ENCODE data around the gene STPG3.
"Not testable (repeated sequence)": the region's sequence is repeated elsewhere in the genome, so short reads cannot be mapped to it uniquely, and the experiment has no call there.

Gene STPG3

GRCh38 chr9:137250329-137251193, 525 bp upstream of the STPG3 start:
- Histone ChIP-seq H3K9ac (ENCODE audit: low read length) (no peak overlapping the region), H3K4me3 (ENCODE audit: low read length) (no peak overlapping the region), H3K4me1 (ENCODE audit: control insufficient read depth, insufficient read depth, low read length) (no peaks in the 10 kb centered on the region), H3K36me3 (ENCODE audit: control insufficient read depth, insufficient read depth, low read length) (no peaks in the 10 kb centered on the region), H3K27me3 (ENCODE audit: control insufficient read depth, insufficient read depth, low read length) (no peaks in the 10 kb centered on the region), H3K27ac (ENCODE audit: low read depth, low read length) (no peak overlapping the region)

GRCh38 chr9:137251490-137252268, 593 bp downstream of the STPG3 start:
- Histone ChIP-seq H3K27ac (ENCODE audit: low read depth, low read length) (no peak overlapping the region), H3K27me3 (ENCODE audit: control insufficient read depth, insufficient read depth, low read length) (no peaks in the 10 kb centered on the region), H3K4me3 (ENCODE audit: low read length) (no peak overlapping the region), H3K4me1 (ENCODE audit: control insufficient read depth, insufficient read depth, low read length) (peaks cover 8% of the 10 kb centered on the region), H3K36me3 (ENCODE audit: control insufficient read depth, insufficient read depth, low read length) (no peaks in the 10 kb centered on the region), H3K9ac (ENCODE audit: low read length) (no peak overlapping the region)

DNA sequence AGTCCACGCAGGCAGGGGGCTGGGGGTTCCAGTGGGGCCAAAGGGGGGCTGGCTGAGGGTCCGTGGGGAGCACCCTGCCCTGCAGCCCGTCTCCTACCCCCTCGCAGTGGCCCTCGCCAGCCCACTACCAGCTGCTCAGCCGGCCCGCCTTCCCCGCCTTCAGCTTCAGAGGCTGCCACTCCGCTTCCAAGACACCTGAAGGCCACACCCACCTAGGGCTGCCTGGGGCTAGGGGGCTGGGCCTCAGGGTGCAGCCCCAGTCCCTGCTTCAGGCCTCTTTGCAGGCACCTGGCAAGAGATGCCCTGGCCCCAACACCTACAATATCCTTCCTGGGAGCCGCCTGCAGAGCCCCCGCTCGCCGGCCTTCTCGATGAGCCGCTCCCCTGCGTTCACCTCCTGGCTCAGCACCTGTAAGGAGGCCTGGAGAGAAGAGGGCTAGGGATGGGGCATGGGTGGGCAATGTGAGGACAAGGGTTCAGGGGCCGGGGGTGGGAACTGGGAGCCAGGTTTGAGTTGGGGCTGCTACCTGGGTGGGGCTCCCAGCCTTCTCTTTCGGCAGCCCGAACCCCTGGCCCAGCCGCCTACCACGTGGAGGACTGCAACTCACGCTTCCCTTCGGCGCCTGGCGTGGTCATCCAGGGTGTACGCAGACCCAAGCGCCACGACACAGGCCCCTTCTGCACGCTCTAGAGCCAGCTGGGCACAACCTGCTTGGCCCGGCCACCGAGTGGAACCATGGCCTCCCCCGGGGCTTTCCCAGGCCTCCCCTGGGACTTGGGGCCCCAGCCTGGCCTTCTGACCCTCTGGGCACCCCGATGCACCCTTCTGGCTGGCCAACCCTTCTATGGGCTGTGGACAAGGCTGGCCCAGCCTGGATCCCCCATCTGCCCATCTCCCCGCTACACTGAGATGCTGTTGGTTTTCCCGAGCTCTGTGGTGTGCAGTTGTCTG, 1.7 kb downstream of the STPG3 start:
- Histone ChIP-seq H3K4me1 (ENCODE audit: control insufficient read depth, insufficient read depth, low read length) (peaks cover 10% of the 10 kb centered on the region), H3K9ac (ENCODE audit: low read length) (no peak overlapping the region), H3K27ac (ENCODE audit: low read depth, low read length) (no peak overlapping the region), H3K4me3 (ENCODE audit: low read length) (no peak overlapping the region), H3K27me3 (ENCODE audit: control insufficient read depth, insufficient read depth, low read length) (no peaks in the 10 kb centered on the region), H3K36me3 (ENCODE audit: control insufficient read depth, insufficient read depth, low read length) (no peaks in the 10 kb centered on the region)

- Histone ChIP-seq H3K4me3 (ENCODE audit: low read length) (peak overlapping the region; percentile 92), H3K27ac (ENCODE audit: low read depth, low read length) (no peak overlapping the region), H3K27me3 (ENCODE audit: control insufficient read depth, insufficient read depth, low read length) (no peaks in the 10 kb centered on the region), H3K9ac (ENCODE audit: low read length) (peak overlapping the region; percentile 62), H3K36me3 (ENCODE audit: control insufficient read depth, insufficient read depth, low read length) (no peaks in the 10 kb centered on the region), H3K4me1 (ENCODE audit: control insufficient read depth, insufficient read depth, low read length) (peaks cover 10% of the 10 kb centered on the region)
Measured at GRCh38 chr9:137253717-137254623, 2.9 kb downstream of the STPG3 start.

DNA sequence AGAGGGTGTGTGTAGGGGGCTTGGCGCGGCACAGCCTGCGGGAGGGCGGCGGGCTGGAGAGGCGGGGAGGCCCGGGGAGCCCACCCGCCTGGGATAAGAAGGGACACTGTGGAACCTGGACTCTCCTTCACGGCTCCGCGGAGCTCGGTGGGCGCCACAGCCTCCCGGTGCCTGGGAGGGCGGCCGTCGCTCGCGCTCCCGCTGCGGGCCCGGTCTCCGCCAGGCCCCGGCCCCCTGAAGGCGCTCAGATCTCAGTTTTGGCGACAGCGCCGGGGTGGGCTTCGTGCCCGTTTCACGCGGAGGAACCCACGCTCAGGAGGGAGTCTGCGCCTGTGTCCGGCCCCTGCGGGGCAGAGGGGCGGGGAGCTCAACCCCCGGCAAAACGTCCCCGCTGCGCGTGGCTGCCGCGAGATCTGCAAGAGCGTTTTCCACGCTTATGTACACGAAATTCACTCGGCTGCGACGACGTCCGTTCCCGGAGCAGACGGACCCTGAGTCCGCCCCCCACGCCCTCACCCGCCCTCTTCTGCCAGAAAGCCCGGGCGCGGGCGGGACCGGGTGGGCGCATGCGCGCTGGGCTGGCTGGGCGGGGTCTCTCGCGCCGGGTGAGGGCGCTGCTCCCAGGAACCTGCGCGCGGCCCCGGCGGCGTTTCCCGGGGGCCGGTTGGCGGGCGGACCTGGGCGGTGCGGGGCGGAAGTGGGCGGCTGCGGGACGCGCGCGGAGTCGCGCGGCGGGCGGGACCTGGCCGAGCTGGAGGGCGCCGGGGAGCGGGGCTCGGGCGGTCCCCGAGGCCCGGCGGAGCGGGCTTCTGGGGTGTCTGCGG, 3.8 kb downstream of the STPG3 start, which contains the start of gene NELFB:
Gene NELFB, plus strand, starts transcription at position 704 of the 824 bp plus-strand sequence.
- peak within 1 kb of the TSS; percentile 80 for H3K9ac ChIP-seq (ENCODE audit: low read length)
- peak within 1 kb of the TSS; percentile 92 for H3K4me3 ChIP-seq (ENCODE audit: low read length)

DNA sequence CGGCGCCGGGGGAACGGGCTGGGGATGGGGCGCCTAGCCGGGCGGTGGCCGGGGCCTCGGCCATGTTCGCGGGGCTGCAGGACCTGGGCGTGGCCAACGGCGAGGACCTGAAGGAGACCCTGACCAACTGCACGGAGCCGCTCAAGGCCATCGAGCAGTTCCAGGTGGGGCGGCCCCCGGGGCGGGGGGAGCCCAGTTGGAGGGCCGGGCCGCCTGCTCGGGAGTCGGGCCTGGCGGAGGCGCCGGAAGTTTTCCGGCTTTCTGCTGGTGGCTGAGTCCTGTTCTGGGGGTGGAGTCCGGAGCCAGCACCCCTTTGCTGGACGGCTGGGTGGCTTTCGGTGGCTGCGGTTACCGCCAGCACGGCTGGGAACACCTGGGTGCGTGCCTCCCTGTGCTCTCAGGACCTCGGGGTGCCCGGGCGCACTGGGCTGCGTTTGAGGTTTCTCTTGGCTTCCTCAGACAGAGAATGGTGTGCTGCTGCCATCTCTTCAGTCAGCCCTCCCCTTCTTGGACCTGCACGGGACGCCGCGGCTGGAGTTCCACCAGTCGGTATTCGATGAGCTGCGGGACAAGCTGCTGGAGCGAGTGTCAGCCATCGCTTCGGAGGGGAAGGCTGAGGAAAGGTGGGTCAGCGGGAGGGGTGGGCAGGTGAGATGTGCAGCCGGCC, 4.5 kb downstream of the STPG3 start:
- H3K27ac ChIP-seq (ENCODE audit: low read depth, low read length) = peak overlapping the region; percentile 58
- peak overlapping the region; percentile 80 for H3K9ac ChIP-seq (ENCODE audit: low read length)
- peak overlapping the region; percentile 85 for H3K4me3 ChIP-seq (ENCODE audit: low read length)
- peaks cover 2% of the 10 kb centered on the region for H3K36me3 ChIP-seq (ENCODE audit: control insufficient read depth, insufficient read depth, low read length)
- peaks cover 10% of the 10 kb centered on the region for H3K4me1 ChIP-seq (ENCODE audit: control insufficient read depth, insufficient read depth, low read length)
- no peaks in the 10 kb centered on the region for H3K27me3 ChIP-seq (ENCODE audit: control insufficient read depth, insufficient read depth, low read length)

More for the DNA sequence above, 3.8 kb downstream of the STPG3 start, which contains the start of gene NELFB:
- H3K36me3 ChIP-seq (ENCODE audit: control insufficient read depth, insufficient read depth, low read length) = peaks cover 2% of the 10 kb centered on the region
- peaks cover 10% of the 10 kb centered on the region for H3K4me1 ChIP-seq (ENCODE audit: control insufficient read depth, insufficient read depth, low read length)
- H3K27ac ChIP-seq (ENCODE audit: low read depth, low read length) = peak within 1 kb of the TSS; percentile 61
- no peaks in the 10 kb centered on the region for H3K27me3 ChIP-seq (ENCODE audit: control insufficient read depth, insufficient read depth, low read length)

GRCh38 chr9:137256362-137256761, 5.3 kb downstream of the STPG3 start:
- peaks cover 10% of the 10 kb centered on the region for H3K4me1 ChIP-seq (ENCODE audit: control insufficient read depth, insufficient read depth, low read length)
- H3K36me3 ChIP-seq (ENCODE audit: control insufficient read depth, insufficient read depth, low read length) = peaks cover 2% of the 10 kb centered on the region
- H3K4me3 ChIP-seq (ENCODE audit: low read length) = peak overlapping the region; percentile 85
- H3K27me3 ChIP-seq (ENCODE audit: control insufficient read depth, insufficient read depth, low read length) = no peaks in the 10 kb centered on the region
- no peak overlapping the region for H3K9ac ChIP-seq (ENCODE audit: low read length)
- no peak overlapping the region for H3K27ac ChIP-seq (ENCODE audit: low read depth, low read length)

- H3K27ac ChIP-seq (ENCODE audit: low read depth, low read length) = no peak overlapping the region
- H3K4me1 ChIP-seq (ENCODE audit: control insufficient read depth, insufficient read depth, low read length) = peaks cover 10% of the 10 kb centered on the region
- no peak overlapping the region for H3K9ac ChIP-seq (ENCODE audit: low read length)
- no peak overlapping the region for H3K4me3 ChIP-seq (ENCODE audit: low read length)
- H3K36me3 ChIP-seq (ENCODE audit: control insufficient read depth, insufficient read depth, low read length) = peaks cover 2% of the 10 kb centered on the region
- no peaks in the 10 kb centered on the region for H3K27me3 ChIP-seq (ENCODE audit: control insufficient read depth, insufficient read depth, low read length)
Measured at GRCh38 chr9:137256856-137257255, 5.8 kb downstream of the STPG3 start.

- H3K4me3 ChIP-seq (ENCODE audit: low read length); H3K4me1 ChIP-seq (ENCODE audit: control insufficient read depth, insufficient read depth, low read length); H3K27ac ChIP-seq (ENCODE audit: low read depth, low read length); H3K27me3 ChIP-seq (ENCODE audit: control insufficient read depth, insufficient read depth, low read length); H3K9ac ChIP-seq (ENCODE audit: low read length): not testable (repeated sequence)
- peaks cover 28% of the 10 kb centered on the region for H3K36me3 ChIP-seq (ENCODE audit: control insufficient read depth, insufficient read depth, low read length)
Measured at GRCh38 chr9:137262173-137262908, 11.3 kb downstream of the STPG3 start.

- H3K27me3 ChIP-seq (ENCODE audit: control insufficient read depth, insufficient read depth, low read length) = no peaks in the 10 kb centered on the region
- peaks cover 30% of the 10 kb centered on the region for H3K36me3 ChIP-seq (ENCODE audit: control insufficient read depth, insufficient read depth, low read length)
- H3K4me3 ChIP-seq (ENCODE audit: low read length) = no peak overlapping the region
- no peak overlapping the region for H3K27ac ChIP-seq (ENCODE audit: low read depth, low read length)
- H3K4me1 ChIP-seq (ENCODE audit: control insufficient read depth, insufficient read depth, low read length) = no peaks in the 10 kb centered on the region
- H3K9ac ChIP-seq (ENCODE audit: low read length) = no peak overlapping the region
Measured at GRCh38 chr9:137262909-137263285, 11.8 kb downstream of the STPG3 start.
